HepG2 (cell line): ENCODE data around the gene FSIP1. TPM values are rescaled to one million over a fixed set of nuclear protein-coding genes. Genes with fewer than 3 reads are reported as not detected.

Experiments
- AGO2 ChIP-seq: fragments of 200-400 bp; formaldehyde crosslinking; optimal IDR thresholded peaks from 2 replicates; pipeline ENCODE3; 2017; ENCODE audit warnings: mild to moderate bottlenecking, low read depth, low read length, moderate library complexity
- CTCF ChIP-seq: sonication (generic); formaldehyde crosslinking; IDR thresholded peaks from 2 replicates; pipeline ENCODE4 v1.5.0; 2020; ENCODE audit warnings: mild to moderate bottlenecking, missing genetic modification reagents, moderate library complexity
- GABPB1 ChIP-seq: IDR thresholded peaks from 2 replicates; pipeline ENCODE4 v1.6.1; 2016; ENCODE audit warnings: mild to moderate bottlenecking, missing genetic modification reagents, moderate library complexity, missing compliant biosample characterization
- IKZF5 ChIP-seq: IDR thresholded peaks from 2 replicates; pipeline ENCODE4 v1.6.1; 2018; ENCODE audit warnings: missing genetic modification reagents, mild to moderate bottlenecking, missing compliant biosample characterization
- NFAT5 ChIP-seq: sonication (generic); formaldehyde crosslinking; IDR thresholded peaks from 2 replicates; pipeline ENCODE4 v1.4.0; 2020; ENCODE audit warnings: missing genetic modification reagents
- PATZ1 ChIP-seq: sonication (generic); formaldehyde crosslinking; IDR thresholded peaks from 2 replicates; pipeline ENCODE4 v1.4.0; 2020; ENCODE audit warnings: missing genetic modification reagents
- STAG1 ChIP-seq: sonication (generic); formaldehyde crosslinking; IDR thresholded peaks from 2 replicates; pipeline ENCODE4 v1.4.0; 2020; ENCODE audit warnings: missing genetic modification reagents
- ZFP36 ChIP-seq: fragments of 150-350 bp; IDR thresholded peaks from 2 replicates; pipeline ENCODE4 v1.6.1; 2018; ENCODE audit warnings: borderline replicate concordance, low read length, low read depth; ENCODE audit not compliant: partially characterized antibody
- ZFX ChIP-seq: sonication (generic); formaldehyde crosslinking; IDR thresholded peaks from 2 replicates; pipeline ENCODE4 v1.4.0; 2020; ENCODE audit warnings: mild to moderate bottlenecking, low read depth, missing genetic modification reagents, moderate library complexity
- ZNF567 ChIP-seq: sonication (generic); formaldehyde crosslinking; IDR thresholded peaks from 2 replicates; pipeline ENCODE4 v1.8.1; 2023; ENCODE audit warnings: mild to moderate bottlenecking, missing genetic modification reagents, borderline replicate concordance
- ZNF878 ChIP-seq: sonication (generic); formaldehyde crosslinking; IDR thresholded peaks from 2 replicates; pipeline ENCODE4 v1.8.1; 2023; ENCODE audit warnings: mild to moderate bottlenecking, missing genetic modification reagents, moderate library complexity
- polyA plus RNA-seq, 8 experiments: library from polyadenylated mRNA; depleted of rRNA in 3 of 8; stranded (reverse) in 7 of 8; unstranded in 1 of 8; fragments of >200 nt; fragmentation: Illumina TruSeq in 4 of 8; extraction: Trizol in 4 of 8; gene quantifications; 2 replicates each; pipeline versions ENCODE4 v1.2.1 to v1.2.3, GENCODE V29; 2011 to 2016; ENCODE audit warnings: low read depth in 4 of 8, missing spikeins in 1 of 8, mixed read lengths in 1 of 8; ENCODE audit not compliant: insufficient read depth in 1 of 8
- total RNA-seq, 5 experiments: library from RNA; depleted of rRNA; stranded (reverse); fragments of >200 nt; fragmentation: Illumina TruSeq; extraction: Trizol; gene quantifications; 2 replicates each; pipeline ENCODE4 v1.2.3, GENCODE V29; 2016; ENCODE audit warnings: low read depth in 1 of 5
- TF ChIP-seq, protein P1 (sequence below): sonication (generic); formaldehyde crosslinking; IDR thresholded peaks from 2 replicates; pipeline ENCODE4 v1.4.0; 2020; ENCODE audit warnings: missing genetic modification reagents
- TF ChIP-seq, protein P2 (sequence below): sonication (generic); formaldehyde crosslinking; IDR thresholded peaks from 2 replicates; pipeline ENCODE4 v1.9.0; 2022; ENCODE audit warnings: missing genetic modification reagents, mild to moderate bottlenecking, borderline replicate concordance

The FSIP1 gene
- total and polyA plus RNA-seq, 2 of the 13 experiments (the other 11 are each of a cell fraction or from before 2014, with no cell fraction given), result 0.18 TPM; not detected in 1

- TF ChIP-seq ZNF567 (CRISPR knock-in tag), result no peak
- TF ChIP-seq PATZ1 (CRISPR knock-in tag), result peak; percentile 37; the same call in 1 of the 2 replicates
- peak; percentile 87 for TF ChIP-seq STAG1
- TF ChIP-seq GABPB1 (CRISPR knock-in tag), result no peak
- TF ChIP-seq ZFX (CRISPR knock-in tag), result peak; percentile 49; the same call in 1 of the 2 replicates
- TF ChIP-seq, protein P1, sequence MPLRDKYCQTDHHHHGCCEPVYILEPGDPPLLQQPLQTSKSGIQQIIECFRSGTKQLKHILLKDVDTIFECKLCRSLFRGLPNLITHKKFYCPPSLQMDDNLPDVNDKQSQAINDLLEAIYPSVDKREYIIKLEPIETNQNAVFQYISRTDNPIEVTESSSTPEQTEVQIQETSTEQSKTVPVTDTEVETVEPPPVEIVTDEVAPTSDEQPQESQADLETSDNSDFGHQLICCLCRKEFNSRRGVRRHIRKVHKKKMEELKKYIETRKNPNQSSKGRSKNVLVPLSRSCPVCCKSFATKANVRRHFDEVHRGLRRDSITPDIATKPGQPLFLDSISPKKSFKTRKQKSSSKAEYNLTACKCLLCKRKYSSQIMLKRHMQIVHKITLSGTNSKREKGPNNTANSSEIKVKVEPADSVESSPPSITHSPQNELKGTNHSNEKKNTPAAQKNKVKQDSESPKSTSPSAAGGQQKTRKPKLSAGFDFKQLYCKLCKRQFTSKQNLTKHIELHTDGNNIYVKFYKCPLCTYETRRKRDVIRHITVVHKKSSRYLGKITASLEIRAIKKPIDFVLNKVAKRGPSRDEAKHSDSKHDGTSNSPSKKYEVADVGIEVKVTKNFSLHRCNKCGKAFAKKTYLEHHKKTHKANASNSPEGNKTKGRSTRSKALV (CRISPR knock-in tag), result peak; percentile 77; the same call in 1 of the 2 replicates
- TF ChIP-seq, protein P2, sequence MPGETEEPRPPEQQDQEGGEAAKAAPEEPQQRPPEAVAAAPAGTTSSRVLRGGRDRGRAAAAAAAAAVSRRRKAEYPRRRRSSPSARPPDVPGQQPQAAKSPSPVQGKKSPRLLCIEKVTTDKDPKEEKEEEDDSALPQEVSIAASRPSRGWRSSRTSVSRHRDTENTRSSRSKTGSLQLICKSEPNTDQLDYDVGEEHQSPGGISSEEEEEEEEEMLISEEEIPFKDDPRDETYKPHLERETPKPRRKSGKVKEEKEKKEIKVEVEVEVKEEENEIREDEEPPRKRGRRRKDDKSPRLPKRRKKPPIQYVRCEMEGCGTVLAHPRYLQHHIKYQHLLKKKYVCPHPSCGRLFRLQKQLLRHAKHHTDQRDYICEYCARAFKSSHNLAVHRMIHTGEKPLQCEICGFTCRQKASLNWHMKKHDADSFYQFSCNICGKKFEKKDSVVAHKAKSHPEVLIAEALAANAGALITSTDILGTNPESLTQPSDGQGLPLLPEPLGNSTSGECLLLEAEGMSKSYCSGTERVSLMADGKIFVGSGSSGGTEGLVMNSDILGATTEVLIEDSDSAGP (CRISPR knock-in tag), result 0 out of 2 replicates have a peak, but pooled peaks have one; percentile 19
- no peak for TF ChIP-seq ZFP36
- TF ChIP-seq CTCF, result peak; percentile 87
- peak; percentile 2; the same call in 1 of the 2 replicates for TF ChIP-seq IKZF5
- 0 out of 2 replicates have a peak, but pooled peaks have one; percentile 41 for TF ChIP-seq ZNF878 (CRISPR knock-in tag)
- TF ChIP-seq AGO2, result no peak
- no peak for TF ChIP-seq NFAT5 (CRISPR knock-in tag)
Observed at GRCh38 chr15:39580117-39580484, 202.5 kb downstream of the FSIP1 start (continued).
